Motor neuron (in vitro differentiated cells): Measurements from ENCODE around the gene CORO1C. TPM values are rescaled to one million over a fixed set of nuclear protein-coding genes. Genes with fewer than 3 reads are reported as not detected.

Experiments
- ATAC-seq, 8 experiments: fragments of 200-7000 bp; cut with Tn5 transposase; replicated peaks in 6 of 8; 2 replicates each; pipeline ENCODE4 v1.8.0; 2021; ENCODE audit warnings: mild to moderate bottlenecking in 8 of 8, moderate library complexity in 8 of 8
- H3K27ac ChIP-seq, 2 donors: fragments of 250-450 bp; sonication (Bioruptor Pico); 2 replicates each; pipeline ENCODE4 v1.9.0; 2021; ENCODE audit warnings: antibody characterized with exemption in 2 of 2, mild to moderate bottlenecking in 2 of 2, moderate library complexity in 1 of 2
- H3K4me1 ChIP-seq, 2 donors: fragments of 250-450 bp; sonication (Bioruptor Pico); replicated peaks in 1 of 2; 2 replicates each; pipeline ENCODE4 v1.6.1; 2021; ENCODE audit warnings: antibody characterized with exemption in 2 of 2, mild to moderate bottlenecking in 2 of 2, moderate library complexity in 1 of 2
- H3K4me3 ChIP-seq, 5 donors: fragments of 250-450 bp; sonication (Bioruptor Pico); 2 replicates each; pipeline ENCODE4 v1.9.0; 2021; ENCODE audit warnings: antibody characterized with exemption in 5 of 5, mild to moderate bottlenecking in 5 of 5, moderate library complexity in 4 of 5
- WGBS, 10 experiments: fragments of 450-650 bp; shearing (Covaris generic); methylation state at CpG; one replicate each; pipeline ENCODE4 v1.0.0; 2022; 5-methylcytosine and 5-hydroxymethylcytosine counted together
- in situ Hi-C, 9 experiments: fragments of 400-800 bp; cut with MboI; loops; one replicate each; pipeline ENCODE4 v1.15.0; 2021; ENCODE audit warnings: low sequenced_read_pairs in 9 of 9, low pct_unique_long_range_greater_than_20kb in 2 of 9; ENCODE audit not compliant: unreplicated experiment in 9 of 9
- total RNA-seq, 8 experiments: library from RNA; unstranded; fragments of 300-600 nt; gene quantifications; 2 replicates each; pipeline versions ENCODE4 v1.2.3 to v1.2.4, GENCODE V29; 2022

The CORO1C gene
- total RNA-seq, 8 experiments from 2014 or later, result 35.4 to 75.1 (median 50.2) TPM

- Histone ChIP-seq H3K27ac (no peak overlapping the region), H3K4me3 (no peak overlapping the region), H3K4me1 (peaks cover 2 to 14% of the 10 kb centered on the region in 2 donors)
- in situ Hi-C loops, result no loop called here
- 0 to 96% (median 58%) methylated on average over 1 to 12 of the region's 17 CpGs; no CpG with 5 or more reads in 2 of the 10 experiments for WGBS, 10 experiments
- ATAC-seq, result no peak
Observed at GRCh38 chr12:108595711-108596647, 135.3 kb downstream of the CORO1C start.

Other genes starting within 250 kb of the CORO1C start
- gene FICD, start 216.2 kb downstream of the CORO1C start, total RNA-seq, result 10 to 100 TPM in 2 of 8 experiments, 1 to 10 TPM in 6; 4.6 to 14.1 (median 6.7) TPM
- 10 to 100 TPM; 39.7 to 68.7 (median 46.1) TPM for gene SART3, start 170.3 kb downstream of the CORO1C start, total RNA-seq
- 100 to 1,000 TPM in 3 of 8 experiments, 10 to 100 TPM in 5; 74.4 to 244 (median 90.2) TPM for gene ISCU, start 168.9 kb downstream of the CORO1C start, total RNA-seq
- 10 to 100 TPM in 2 of 8 experiments, 1 to 10 TPM in 2, under 1 TPM in 4; 0.05 to 31.1 (median 0.73) TPM for gene TMEM119, start 133.4 kb downstream of the CORO1C start, total RNA-seq
- gene SELPLG, start 97.6 kb downstream of the CORO1C start, total RNA-seq, result 1 to 10 TPM in 4 of 8 experiments, under 1 TPM in 4; 0.38 to 4.7 (median 1.0) TPM
- gene SSH1, start 126.1 kb upstream of the CORO1C start, total RNA-seq, result 10 to 100 TPM in 3 of 8 experiments, 1 to 10 TPM in 5; 4.6 to 14.4 (median 8.4) TPM
- 1 to 10 TPM in 1 of 8 experiments, under 1 TPM in 6, not detected in 1; 0.15 to 1.4 (median 0.43) TPM for gene DAO, start 148.6 kb upstream of the CORO1C start, total RNA-seq